ENCODE measurements around the gene HBE1. TPM values are rescaled to one million over a fixed set of nuclear protein-coding genes. Genes with fewer than 3 reads are reported as not detected.

Gene HBE1
- polyA plus RNA-seq, 1 of the 3 experiments (the other 2 are of a cell fraction): 2.4 TPM

- no peak for TF ChIP-seq MEF2A (IDR thresholded peaks at IDR 0.05; ENCODE audit: borderline replicate concordance, low read depth)
- TF ChIP-seq, protein P1, sequence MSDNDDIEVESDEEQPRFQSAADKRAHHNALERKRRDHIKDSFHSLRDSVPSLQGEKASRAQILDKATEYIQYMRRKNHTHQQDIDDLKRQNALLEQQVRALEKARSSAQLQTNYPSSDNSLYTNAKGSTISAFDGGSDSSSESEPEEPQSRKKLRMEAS (IDR thresholded peaks at IDR 0.05; ENCODE audit: low read depth): no peak
- TF ChIP-seq ELF1 (IDR thresholded peaks at IDR 0.05): no peak
- TF ChIP-seq RFX5 (IDR thresholded peaks at IDR 0.05; ENCODE audit: low read length): no peak
- TF ChIP-seq, protein P2, sequence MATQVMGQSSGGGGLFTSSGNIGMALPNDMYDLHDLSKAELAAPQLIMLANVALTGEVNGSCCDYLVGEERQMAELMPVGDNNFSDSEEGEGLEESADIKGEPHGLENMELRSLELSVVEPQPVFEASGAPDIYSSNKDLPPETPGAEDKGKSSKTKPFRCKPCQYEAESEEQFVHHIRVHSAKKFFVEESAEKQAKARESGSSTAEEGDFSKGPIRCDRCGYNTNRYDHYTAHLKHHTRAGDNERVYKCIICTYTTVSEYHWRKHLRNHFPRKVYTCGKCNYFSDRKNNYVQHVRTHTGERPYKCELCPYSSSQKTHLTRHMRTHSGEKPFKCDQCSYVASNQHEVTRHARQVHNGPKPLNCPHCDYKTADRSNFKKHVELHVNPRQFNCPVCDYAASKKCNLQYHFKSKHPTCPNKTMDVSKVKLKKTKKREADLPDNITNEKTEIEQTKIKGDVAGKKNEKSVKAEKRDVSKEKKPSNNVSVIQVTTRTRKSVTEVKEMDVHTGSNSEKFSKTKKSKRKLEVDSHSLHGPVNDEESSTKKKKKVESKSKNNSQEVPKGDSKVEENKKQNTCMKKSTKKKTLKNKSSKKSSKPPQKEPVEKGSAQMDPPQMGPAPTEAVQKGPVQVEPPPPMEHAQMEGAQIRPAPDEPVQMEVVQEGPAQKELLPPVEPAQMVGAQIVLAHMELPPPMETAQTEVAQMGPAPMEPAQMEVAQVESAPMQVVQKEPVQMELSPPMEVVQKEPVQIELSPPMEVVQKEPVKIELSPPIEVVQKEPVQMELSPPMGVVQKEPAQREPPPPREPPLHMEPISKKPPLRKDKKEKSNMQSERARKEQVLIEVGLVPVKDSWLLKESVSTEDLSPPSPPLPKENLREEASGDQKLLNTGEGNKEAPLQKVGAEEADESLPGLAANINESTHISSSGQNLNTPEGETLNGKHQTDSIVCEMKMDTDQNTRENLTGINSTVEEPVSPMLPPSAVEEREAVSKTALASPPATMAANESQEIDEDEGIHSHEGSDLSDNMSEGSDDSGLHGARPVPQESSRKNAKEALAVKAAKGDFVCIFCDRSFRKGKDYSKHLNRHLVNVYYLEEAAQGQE (IDR thresholded peaks at IDR 0.05; ENCODE audit: low read depth, low read length): no peak
- no peak for TF ChIP-seq SMC3 (IDR thresholded peaks at IDR 0.05; ENCODE audit: low read depth, low read length)
- TF ChIP-seq PBX3 (IDR thresholded peaks at IDR 0.05): no peak
- TF ChIP-seq RCOR1 (IDR thresholded peaks at IDR 0.05; ENCODE audit: low read length): no peak
- no peak for TF ChIP-seq NRF1 (IDR thresholded peaks at IDR 0.05; ENCODE audit: low read depth, low read length)
- no peak for TF ChIP-seq EZH2phosphoT487 (IDR thresholded peaks at IDR 0.05; ENCODE audit: borderline replicate concordance, low read depth)
- no peak for TF ChIP-seq JUND (IDR thresholded peaks at IDR 0.05)
- no peak for TF ChIP-seq POLR2AphosphoS5 (IDR thresholded peaks at IDR 0.05; ENCODE audit: low read depth, low read length)
- DNase-seq: no peak
- H3K9me2 ChIP-seq: no peaks in the 10 kb centered on the region
- 9% methylated on average over 1 of the region's 1 CpG for WGBS (ENCODE audit: low lambda C conversion rate)
- H3K36me3 ChIP-seq (replicated peaks in 1 of 2; ENCODE audit: control insufficient read depth in 1 of 2, insufficient read depth in 2 of 2, low read length in 1 of 2): no peaks in the 10 kb centered on the region
- CTCF ChIA-PET: no interaction called here
- POLR2A ChIA-PET: no interaction called here
- no peak overlapping the region for H3K4me3 ChIP-seq (ENCODE audit: low read depth in 2 of 2, low read length in 1 of 2)
- H3K9ac ChIP-seq: no peak overlapping the region
- no peaks in the 10 kb centered on the region for H3F3A ChIP-seq (replicated peaks; ENCODE audit: insufficient read depth)
- no peaks in the 10 kb centered on the region for H3K79me2 ChIP-seq (ENCODE audit: insufficient read depth)
- no peaks in the 10 kb centered on the region for H3K9me3 ChIP-seq
- H3K27ac ChIP-seq (ENCODE audit: low read depth in 2 of 2, low read length in 1 of 2): no peak overlapping the region
- H3K4me1 ChIP-seq (ENCODE audit: control insufficient read depth in 1 of 2, insufficient read depth in 2 of 2, low read depth in 1 of 2, low read length in 1 of 2): no peaks in the 10 kb centered on the region
- no peaks in the 10 kb centered on the region for H3K27me3 ChIP-seq (ENCODE audit: insufficient read depth)
- H3K4me2 ChIP-seq: no peak overlapping the region
- no peaks in the 10 kb centered on the region for H4K20me1 ChIP-seq (ENCODE audit: insufficient read depth)
- H2AFZ ChIP-seq (ENCODE audit: low read depth): no peak overlapping the region
Measured at GRCh38 chr11:5223686-5224085, 46.1 kb downstream of the HBE1 start.

- Histone ChIP-seq H4K20me1 (ENCODE audit: insufficient read depth) (no peaks in the 10 kb centered on the region), H3K9ac (no peak overlapping the region), H3K4me3 (ENCODE audit: low read depth in 2 of 2, low read length in 1 of 2) (no peak overlapping the region), H3K4me2 (no peak overlapping the region), H3K9me2 (no peaks in the 10 kb centered on the region), H3K79me2 (ENCODE audit: insufficient read depth) (no peaks in the 10 kb centered on the region), H3K4me1 (ENCODE audit: control insufficient read depth in 1 of 2, insufficient read depth in 2 of 2, low read depth in 1 of 2, low read length in 1 of 2) (no peaks in the 10 kb centered on the region), H3K9me3 (no peaks in the 10 kb centered on the region), H3F3A (replicated peaks; ENCODE audit: insufficient read depth) (no peaks in the 10 kb centered on the region), H3K27me3 (ENCODE audit: insufficient read depth) (no peaks in the 10 kb centered on the region), H2AFZ (ENCODE audit: low read depth) (no peak overlapping the region), H3K36me3 (replicated peaks in 1 of 2; ENCODE audit: control insufficient read depth in 1 of 2, insufficient read depth in 2 of 2, low read length in 1 of 2) (no peaks in the 10 kb centered on the region), H3K27ac (ENCODE audit: low read depth in 2 of 2, low read length in 1 of 2) (no peak overlapping the region)
- DNase-seq: no peak
- POLR2A ChIA-PET: no interaction called here
- TF ChIP-seq NFIC (IDR thresholded peaks at IDR 0.05; ENCODE audit: borderline replicate concordance) (no peak), PBX3 (IDR thresholded peaks at IDR 0.05) (no peak), FOSL2 (IDR thresholded peaks at IDR 0.05; ENCODE audit: borderline replicate concordance, low read depth) (no peak), EP300 (IDR thresholded peaks at IDR 0.05; ENCODE audit: borderline replicate concordance in 1 of 2, low read depth in 1 of 2, low read length in 1 of 2) (no peak), GATA2 (CRISPR knock-in tag; IDR thresholded peaks at IDR 0.05) (no peak), NRF1 (IDR thresholded peaks at IDR 0.05; ENCODE audit: low read depth, low read length) (no peak), ELF1 (IDR thresholded peaks at IDR 0.05) (no peak)
- CTCF ChIA-PET: no interaction called here
- 14% methylated on average over 6 of the region's 6 CpGs for WGBS (ENCODE audit: low lambda C conversion rate)
Measured at GRCh38 chr11:5223146-5223545, 46.6 kb downstream of the HBE1 start.

Data from SK-N-SH (cell line).